Activated CD4-positive, alpha-beta memory T cell treated with anti-CD3 and anti-CD28 coated beads for 36 hours (primary cell): Measurements from ENCODE around the gene LELP1. TPM values are rescaled to one million over a fixed set of nuclear protein-coding genes. Genes with fewer than 3 reads are reported as not detected.
A peak's percentile ranks its signal among the peaks of the same experiment; 100 is the strongest.
"Not testable (repeated sequence)": the region's sequence is repeated elsewhere in the genome, so short reads cannot be mapped to it uniquely, and the experiment has no call there.

Experiments used
- CTCF ChIA-PET: fragments of 350-600 bp; sonication (Branson Sonifier 250); formaldehyde crosslinking; loops from one replicate; lab custom pipeline; 2021; ENCODE audit warnings: antibody characterized with exemption, inconsistent platforms; lab: Charles Lee
- POLR2A ChIA-PET: fragments of 350-600 bp; sonication (Branson Sonifier 250); formaldehyde crosslinking; loops from one replicate; lab custom pipeline; 2021; ENCODE audit warnings: antibody characterized with exemption; lab: Charles Lee
- DNase-seq: peaks from one replicate; pipeline ENCODE4 v3.0.0-alpha.2; 2020
- H3K27ac Mint-ChIP-seq: one replicate; pipeline ENCODE4 v1.8.0; 2021; ENCODE audit warnings: mixed read lengths
- H3K27me3 Mint-ChIP-seq: one replicate; pipeline ENCODE4 v1.8.0; 2021; ENCODE audit warnings: mixed read lengths
- H3K36me3 Mint-ChIP-seq: one replicate; pipeline ENCODE4 v1.8.0; 2021; ENCODE audit warnings: mixed read lengths
- H3K4me1 Mint-ChIP-seq: one replicate; pipeline ENCODE4 v1.8.0; 2021; ENCODE audit warnings: low read depth, mixed read lengths
- H3K4me3 Mint-ChIP-seq: one replicate; pipeline ENCODE4 v1.8.0; 2021; ENCODE audit warnings: mild to moderate bottlenecking, mixed read lengths
- H3K9me3 Mint-ChIP-seq: one replicate; pipeline ENCODE4 v1.8.0; 2021; ENCODE audit warnings: mixed read lengths
- intact Hi-C: fragments of 100-400 bp; cut with micrococcal nuclease; formaldehyde crosslinking; loops from one replicate; pipeline ENCODE4 v1.15.1; 2023
- total RNA-seq, 2 experiments: library from RNA; stranded (reverse); gene quantifications; one replicate each; pipeline ENCODE4 v1.2.3, GENCODE V29; 2021

Gene LELP1
- total RNA-seq, 2 experiments from 2014 or later = not detected

- intact Hi-C loops = no loop called here
Measured at GRCh38 chr1:153210206-153210605, 7.0 kb downstream of the LELP1 start.

DNA sequence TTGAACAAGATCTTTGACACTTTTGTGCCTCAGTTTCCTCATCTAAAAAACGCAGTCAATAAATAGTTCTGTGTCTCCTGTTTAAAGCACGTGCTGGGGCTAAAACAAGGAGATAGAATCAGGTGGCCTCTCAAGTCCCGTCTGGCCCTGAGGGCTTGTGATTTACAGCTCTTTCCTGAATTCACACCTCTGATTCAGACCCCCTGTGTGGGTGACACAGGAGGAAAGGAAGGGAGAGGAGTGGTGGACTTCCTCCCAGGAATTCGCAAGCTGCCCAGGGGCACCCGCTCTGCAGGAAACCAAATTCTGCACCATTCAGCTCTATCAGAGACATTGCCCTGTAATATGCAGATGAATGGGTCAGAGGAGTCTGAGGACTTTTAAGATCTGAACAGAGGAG is 9.0 kb downstream of the LELP1 start:
- no peak for DNase-seq
- Mint-ChIP-seq H3K9me3 (no peaks in the 10 kb centered on the region), H3K27ac (no peak overlapping the region), H3K27me3 (peaks cover 10% of the 10 kb centered on the region), H3K4me3 (no peak overlapping the region), H3K4me1 (no peaks in the 10 kb centered on the region), H3K36me3 (no peaks in the 10 kb centered on the region)
- ChIA-PET CTCF (interaction anchor here (0.5 to 0.6 kb wide), 2 partner anchors 22 to 558 kb away, joined by 3 read pairs; no protein-coding TSS in a partner anchor), POLR2A (no interaction called here)
- intact Hi-C loops = no loop called here

More at GRCh38 chr1:153210206-153210605, 7.0 kb downstream of the LELP1 start:
- H3K36me3 Mint-ChIP-seq = no peaks in the 10 kb centered on the region
- no peak for DNase-seq
- H3K27me3 Mint-ChIP-seq = peaks cover 10% of the 10 kb centered on the region
- no peaks in the 10 kb centered on the region for H3K9me3 Mint-ChIP-seq
- no peaks in the 10 kb centered on the region for H3K4me1 Mint-ChIP-seq
- POLR2A ChIA-PET = no interaction called here
- CTCF ChIA-PET = no interaction called here
- no peak overlapping the region for H3K4me3 Mint-ChIP-seq
- no peak overlapping the region for H3K27ac Mint-ChIP-seq

- Mint-ChIP-seq H3K36me3 (no peaks in the 10 kb centered on the region), H3K9me3 (no peaks in the 10 kb centered on the region), H3K4me3 (no peak overlapping the region), H3K4me1 (no peaks in the 10 kb centered on the region), H3K27me3 (peaks cover 6% of the 10 kb centered on the region), H3K27ac (no peak overlapping the region)
- ChIA-PET POLR2A (no interaction called here), CTCF (no interaction called here)
- intact Hi-C loops = no loop called here
- DNase-seq = no peak
Measured at GRCh38 chr1:153213519-153213918, 10.3 kb downstream of the LELP1 start.

DNA sequence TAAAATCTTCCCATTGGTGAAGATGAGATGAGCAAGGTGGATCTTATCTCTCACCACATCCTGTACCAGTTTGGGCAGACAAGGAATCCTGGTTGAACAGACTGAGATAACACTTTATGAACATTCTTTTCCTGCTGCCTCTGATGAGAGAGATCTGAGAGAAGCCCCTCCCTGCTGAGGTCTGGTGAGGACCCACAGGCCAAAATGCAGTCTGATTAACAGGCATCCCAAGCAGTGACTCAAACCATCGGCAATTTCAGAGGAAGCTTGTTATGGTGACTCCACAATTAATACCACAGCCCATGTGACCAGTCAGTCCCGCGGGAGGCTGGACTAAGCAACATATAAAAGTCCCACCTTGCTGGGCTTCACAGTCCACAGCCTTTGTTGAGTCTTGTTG is 14.0 kb downstream of the LELP1 start, which contains the start of gene PRR9:
Gene PRR9, plus strand, starts transcription at position 373 of the 400 bp plus-strand sequence. CDS start 561 bp downstream, outside the sequence.
- Mint-ChIP-seq H3K27me3 (peaks cover 6% of the 10 kb centered on the region), H3K27ac (no peak within 1 kb of the TSS), H3K4me3 (no peak within 1 kb of the TSS), H3K9me3 (no peaks in the 10 kb centered on the region), H3K4me1 (no peaks in the 10 kb centered on the region), H3K36me3 (no peaks in the 10 kb centered on the region)
- no peak for DNase-seq
- ChIA-PET CTCF (no interaction called here), POLR2A (no interaction called here)
- intact Hi-C loops = no loop called here

DNA sequence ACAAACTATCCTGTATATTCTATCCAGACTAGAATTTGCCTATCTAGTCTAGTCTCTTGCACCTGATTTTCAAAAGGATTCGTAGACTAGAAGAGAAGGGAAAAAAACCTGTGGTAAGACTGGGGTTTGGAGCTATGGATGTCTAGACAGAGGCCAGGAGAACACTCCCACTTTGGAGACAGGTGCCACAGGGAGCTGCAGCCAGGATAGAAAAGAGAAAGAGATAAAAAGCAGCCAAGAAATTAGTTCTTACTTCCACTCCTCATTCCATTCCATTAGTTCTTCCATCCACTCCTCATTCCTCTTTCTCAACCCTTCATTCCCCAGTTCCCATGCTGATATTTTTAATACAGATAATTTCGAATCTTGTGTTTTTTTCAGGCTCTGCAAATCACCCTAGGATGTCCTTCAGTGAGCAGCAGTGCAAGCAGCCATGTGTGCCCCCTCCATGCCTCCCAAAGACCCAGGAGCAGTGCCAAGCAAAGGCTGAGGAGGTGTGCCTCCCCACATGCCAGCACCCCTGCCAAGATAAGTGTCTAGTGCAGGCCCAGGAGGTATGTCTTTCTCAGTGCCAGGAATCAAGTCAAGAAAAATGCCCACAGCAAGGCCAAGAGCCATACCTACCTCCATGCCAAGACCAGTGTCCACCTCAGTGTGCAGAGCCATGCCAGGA is 14.7 kb downstream of the LELP1 start:
- intact Hi-C loops = no loop called here
- POLR2A ChIA-PET = no interaction called here
- no peaks in the 10 kb centered on the region for H3K36me3 Mint-ChIP-seq
- H3K4me3 Mint-ChIP-seq = no peak overlapping the region
- peaks cover 5% of the 10 kb centered on the region for H3K27me3 Mint-ChIP-seq
- CTCF ChIA-PET = no interaction called here
- DNase-seq = no peak
- H3K9me3 Mint-ChIP-seq = no peaks in the 10 kb centered on the region
- no peak overlapping the region for H3K27ac Mint-ChIP-seq
- H3K4me1 Mint-ChIP-seq = no peaks in the 10 kb centered on the region

DNA sequence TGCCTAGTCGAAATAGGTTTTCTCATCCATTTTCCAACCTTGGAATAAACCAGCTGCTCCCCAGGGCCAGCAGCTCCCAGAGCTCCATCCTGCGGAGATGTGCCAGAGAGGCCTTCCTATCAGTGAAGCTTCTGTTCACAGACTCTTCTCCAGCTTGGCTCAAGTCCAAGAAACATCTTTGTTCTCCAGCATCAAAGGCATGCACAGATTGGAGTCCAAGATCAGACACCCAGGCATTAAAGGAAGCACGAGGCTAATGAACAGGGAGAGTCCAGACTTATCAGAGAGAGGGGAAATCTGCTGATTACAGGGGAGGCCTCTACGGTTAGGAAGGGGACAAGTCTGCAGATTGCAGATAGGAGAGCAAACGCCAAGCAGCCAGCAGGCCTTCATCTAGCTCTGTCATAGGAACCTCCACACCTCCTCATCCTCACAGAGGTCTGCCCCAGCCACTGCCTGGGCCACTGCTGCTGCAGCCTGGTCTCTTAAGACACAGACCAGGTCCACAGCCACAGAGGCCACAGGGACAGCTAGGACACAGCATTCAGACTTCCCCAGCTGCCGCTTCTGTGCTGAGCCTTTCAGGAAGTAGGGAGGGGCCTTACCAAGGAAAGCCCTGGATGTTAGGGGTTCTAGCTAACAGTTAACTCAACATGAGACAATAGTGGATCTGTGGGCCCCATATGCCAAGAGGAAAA is 17.5 kb downstream of the LELP1 start:
- ChIA-PET POLR2A (no interaction called here), CTCF (interaction anchor here (1.2 to 2.6 kb wide), 4 partner anchors 9 to 350 kb away, joined by 3 to 14 read pairs (median 6); no protein-coding TSS in a partner anchor)
- Mint-ChIP-seq H3K36me3 (no peaks in the 10 kb centered on the region), H3K27me3 (peaks cover 8% of the 10 kb centered on the region), H3K4me1 (no peaks in the 10 kb centered on the region), H3K9me3 (no peaks in the 10 kb centered on the region), H3K27ac (no peak overlapping the region), H3K4me3 (no peak overlapping the region)
- DNase-seq = no peak
- intact Hi-C loops = no loop called here

DNA sequence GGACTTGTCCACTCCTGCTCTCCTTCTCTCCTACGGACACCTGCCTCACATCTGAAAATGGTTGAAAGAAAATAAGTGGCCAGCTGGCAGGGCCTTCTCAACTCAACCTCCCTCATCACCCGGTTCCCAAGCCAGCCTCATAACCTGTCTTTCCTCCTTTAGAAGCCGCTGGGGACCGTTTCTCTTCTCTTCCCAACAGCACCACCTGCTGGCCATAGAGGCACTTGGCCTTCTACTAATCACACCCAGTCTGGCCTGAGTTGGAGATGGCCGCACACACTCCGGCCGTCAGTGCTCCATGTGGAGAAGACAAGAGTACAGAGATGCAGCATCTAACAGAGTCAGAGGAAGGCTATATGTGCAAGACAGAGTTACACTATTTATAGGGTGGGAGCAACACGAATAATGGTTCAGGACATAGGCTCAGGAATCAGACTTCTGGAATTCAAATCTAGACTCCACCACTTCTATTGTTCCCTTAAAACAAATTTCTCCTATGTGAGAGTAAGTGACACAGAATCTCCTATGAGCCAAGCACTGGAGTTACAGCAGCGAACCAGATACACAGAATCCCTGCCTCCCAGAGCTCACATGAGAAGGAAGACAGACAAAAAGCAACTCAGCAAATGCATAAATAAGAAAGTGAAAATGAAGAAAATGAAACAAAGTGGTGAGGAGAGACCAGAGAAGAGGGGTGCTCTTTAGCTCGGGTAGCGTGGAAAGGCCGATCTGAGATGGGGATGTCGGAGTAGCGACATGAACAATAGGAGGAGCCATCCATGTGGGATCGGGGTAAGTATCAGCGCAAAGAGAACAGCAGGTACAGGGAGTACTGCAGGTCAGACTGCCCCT is 20.0 kb downstream of the LELP1 start:
- H3K27me3 Mint-ChIP-seq, H3K36me3 Mint-ChIP-seq, H3K27ac Mint-ChIP-seq, H3K4me3 Mint-ChIP-seq, H3K9me3 Mint-ChIP-seq, POLR2A ChIA-PET, H3K4me1 Mint-ChIP-seq: not testable (repeated sequence)
- intact Hi-C loops = loop anchor here (1.0 to 2.0 kb wide), 2 partner anchors 352 to 568 kb away; no protein-coding TSS in a partner anchor
- CTCF ChIA-PET = interaction anchor here (1.2 to 2.2 kb wide), 3 partner anchors 10 to 353 kb away, joined by 6 read pairs; no protein-coding TSS in a partner anchor
- peak; percentile 72 for DNase-seq

DNA sequence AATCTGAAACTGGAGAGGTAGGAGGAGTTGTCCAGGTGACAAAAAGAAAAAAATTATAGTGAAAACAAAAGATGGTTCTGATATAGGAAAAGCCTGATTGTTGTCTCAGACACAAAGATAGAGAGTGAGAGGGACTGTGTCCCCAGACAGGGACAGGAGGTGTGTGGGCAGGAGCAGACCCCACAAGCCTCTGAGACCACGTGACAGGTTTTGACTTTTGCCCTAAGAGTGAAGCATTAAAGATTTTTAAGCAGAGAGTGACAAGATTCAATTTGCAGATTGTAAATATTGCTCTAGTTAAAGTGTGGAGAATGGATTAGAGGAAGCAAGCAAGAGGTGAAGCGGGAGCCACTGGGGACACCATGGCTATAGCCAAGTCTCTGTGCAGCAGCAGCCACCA is 24.6 kb downstream of the LELP1 start:
- no peak overlapping the region for H3K27ac Mint-ChIP-seq
- POLR2A ChIA-PET = no interaction called here
- intact Hi-C loops = no loop called here
- DNase-seq = no peak
- CTCF ChIA-PET = interaction anchor here (1.0 to 1.7 kb wide), 4 partner anchors 12 to 357 kb away, joined by 3 to 11 read pairs (median 4); no protein-coding TSS in a partner anchor
- no peaks in the 10 kb centered on the region for H3K36me3 Mint-ChIP-seq
- no peaks in the 10 kb centered on the region for H3K4me1 Mint-ChIP-seq
- H3K27me3 Mint-ChIP-seq = peaks cover 10% of the 10 kb centered on the region
- H3K9me3 Mint-ChIP-seq = no peaks in the 10 kb centered on the region
- no peak overlapping the region for H3K4me3 Mint-ChIP-seq

DNA sequence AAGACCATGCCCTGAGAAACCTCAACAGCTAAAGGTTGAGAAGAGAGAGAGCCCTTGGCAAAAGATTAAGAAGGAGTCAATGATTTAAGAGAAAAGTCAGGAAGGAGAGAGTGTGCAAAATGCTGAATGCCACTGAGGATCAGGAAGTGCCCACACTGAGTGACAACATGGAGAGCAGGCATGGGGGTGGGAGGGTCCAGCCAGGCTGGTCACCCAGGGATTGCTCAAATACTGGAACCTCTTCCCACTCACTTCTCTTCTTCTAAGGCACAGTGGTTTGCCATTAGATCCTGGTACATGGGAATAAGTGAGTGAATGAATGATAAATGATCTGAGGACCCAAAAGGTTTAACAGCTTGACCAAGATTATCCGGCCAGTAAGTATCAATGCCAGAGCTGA is 25.3 kb downstream of the LELP1 start:
- DNase-seq = no peak
- ChIA-PET POLR2A (no interaction called here), CTCF (interaction anchor here (0.9 to 2.9 kb wide), 6 partner anchors 8 to 358 kb away, joined by 3 to 14 read pairs (median 10); no protein-coding TSS in a partner anchor)
- intact Hi-C loops = no loop called here
- Mint-ChIP-seq H3K4me1 (no peaks in the 10 kb centered on the region), H3K36me3 (no peaks in the 10 kb centered on the region), H3K27me3 (peaks cover 10% of the 10 kb centered on the region), H3K4me3 (no peak overlapping the region), H3K9me3 (no peaks in the 10 kb centered on the region), H3K27ac (no peak overlapping the region)

GRCh38 chr1:153229076-153229829 is 26.0 kb downstream of the LELP1 start:
- POLR2A ChIA-PET = not testable (repeated sequence)

GRCh38 chr1:153231363-153231762 is 28.1 kb downstream of the LELP1 start:
- no peaks in the 10 kb centered on the region for H3K36me3 Mint-ChIP-seq
- H3K4me3 Mint-ChIP-seq = no peak overlapping the region
- H3K27me3 Mint-ChIP-seq = peaks cover 12% of the 10 kb centered on the region
- H3K9me3 Mint-ChIP-seq = no peaks in the 10 kb centered on the region
- no peak overlapping the region for H3K27ac Mint-ChIP-seq
- H3K4me1 Mint-ChIP-seq = no peaks in the 10 kb centered on the region
- intact Hi-C loops = loop anchor here (5.0 kb wide), 1 partner anchor 46 kb away; no protein-coding TSS in a partner anchor
- DNase-seq = no peak
- ChIA-PET CTCF (interaction anchor here (1.0 to 2.1 kb wide), 3 partner anchors 8 to 725 kb away, joined by 3 to 7 read pairs (median 4); no protein-coding TSS in a partner anchor), POLR2A (no interaction called here)

More at GRCh38 chr1:153229076-153229829, 26.0 kb downstream of the LELP1 start:
- H3K4me1 Mint-ChIP-seq, H3K27ac Mint-ChIP-seq, intact Hi-C loops, H3K27me3 Mint-ChIP-seq, H3K36me3 Mint-ChIP-seq, H3K4me3 Mint-ChIP-seq, H3K9me3 Mint-ChIP-seq: not testable (repeated sequence)
- CTCF ChIA-PET = interaction anchor here (0.6 to 2.9 kb wide), 8 partner anchors 8 to 587 kb away, joined by 3 to 14 read pairs (median 8); no protein-coding TSS in a partner anchor
- peak; percentile 30 for DNase-seq
